OCI-LY7 (cell line): ENCODE measurements around the gene ACOD1. TPM values are rescaled to one million over a fixed set of nuclear protein-coding genes. Genes with fewer than 3 reads are reported as not detected.

ENCODE experiments used
- BruUV-seq: library from RNA; stranded (reverse); fragments of 400-500 nt; replicated peaks from 2 replicates; lab custom pipeline; 2021; lab: Mats Ljungman, UMichigan
- CTCF ChIA-PET: fragments of 300-600 bp; sonication (Branson Sonifier 250); formaldehyde crosslinking; loops from one replicate; lab custom pipeline; 2022; ENCODE audit warnings: antibody characterized with exemption; ENCODE audit not compliant: unreplicated experiment; lab: Charles Lee
- POLR2A ChIA-PET: fragments of 300-600 bp; sonication (Branson Sonifier 250); formaldehyde crosslinking; loops from one replicate; lab custom pipeline; 2022; ENCODE audit warnings: antibody characterized with exemption; lab: Charles Lee
- DNase-seq: peaks from one replicate; pipeline ENCODE4 v3.0.0-alpha.2; 2015; ENCODE audit warnings: low spot score
- H2AFZ ChIP-seq: fragments of 200-600 bp; sonication (generic), shearing (Covaris generic); 2 replicates; pipeline ENCODE4 v1.6.1; 2014; ENCODE audit warnings: mild to moderate bottlenecking, antibody characterized with exemption, low read length, moderate library complexity
- H3K27ac ChIP-seq: fragments of 200-600 bp; sonication (generic); 2 replicates; pipeline ENCODE4 v1.5.1; 2014; ENCODE audit warnings: mixed run types, low read depth, mild to moderate bottlenecking, moderate library complexity, low read length, inconsistent platforms; ENCODE audit not compliant: poor library complexity, severe bottlenecking
- H3K36me3 ChIP-seq: fragments of 200-600 bp; sonication (generic); 2 replicates; pipeline ENCODE4 v1.6.1; 2014; ENCODE audit warnings: mild to moderate bottlenecking, antibody characterized with exemption, low read length, moderate library complexity, mixed read lengths; ENCODE audit not compliant: insufficient read depth
- H3K4me1 ChIP-seq: fragments of 200-600 bp; sonication (generic); 2 replicates; pipeline ENCODE4 v1.5.1; 2014; ENCODE audit warnings: mild to moderate bottlenecking, low read length; ENCODE audit not compliant: insufficient read depth, poor library complexity, severe bottlenecking
- H3K4me2 ChIP-seq: fragments of 200-600 bp; sonication (generic); 2 replicates; pipeline ENCODE4 v1.6.1; 2014; ENCODE audit warnings: mild to moderate bottlenecking, low read length
- H3K4me3 ChIP-seq: fragments of 200-600 bp; sonication (generic); 2 replicates; pipeline ENCODE4 v1.5.1; 2014; ENCODE audit warnings: mild to moderate bottlenecking, low read depth, low read length; ENCODE audit not compliant: poor library complexity, severe bottlenecking
- H3K79me2 ChIP-seq: fragments of 200-600 bp; sonication (generic); 2 replicates; pipeline ENCODE4 v1.6.1; 2016; ENCODE audit warnings: low read depth, mild to moderate bottlenecking, low read length, moderate library complexity, mixed read lengths; ENCODE audit not compliant: insufficient read depth
- H3K9me2 ChIP-seq: fragments of 200-600 bp; sonication (generic); 2 replicates; pipeline ENCODE4 v1.6.1; 2016; ENCODE audit warnings: mild to moderate bottlenecking, low read length, mixed read lengths; ENCODE audit not compliant: insufficient read depth
- H3K9me3 ChIP-seq: fragments of 200-600 bp; sonication (generic); 2 replicates; pipeline ENCODE4 v1.6.1; 2014; ENCODE audit warnings: mild to moderate bottlenecking, mixed run types, low read length, mixed read lengths
- H4K20me1 ChIP-seq: fragments of 200-600 bp; sonication (generic); 2 replicates; pipeline ENCODE4 v1.6.1; 2014; ENCODE audit warnings: mild to moderate bottlenecking, antibody characterized with exemption, low read length, moderate library complexity, mixed read lengths; ENCODE audit not compliant: insufficient read depth
- CTCF ChIP-seq: fragments of 200-600 bp; sonication (generic); conservative IDR thresholded peaks from 2 replicates; pipeline ENCODE4 v1.5.1; 2014; ENCODE audit warnings: mild to moderate bottlenecking, antibody characterized with exemption, low read length, moderate library complexity, mixed read lengths
- EZH2phosphoT487 ChIP-seq: fragments of 200-600 bp; sonication (generic); IDR thresholded peaks from 2 replicates; pipeline ENCODE4 v1.6.1; 2018; ENCODE audit warnings: low read depth, borderline replicate concordance, mild to moderate bottlenecking, mixed run types, antibody characterized with exemption, low read length, moderate library complexity, mixed read lengths
- intact Hi-C: fragments of 100-400 bp; cut with micrococcal nuclease; formaldehyde crosslinking; loops from one replicate; pipeline ENCODE4 v1.10.0; 2022; ENCODE audit not compliant: unreplicated experiment
- total RNA-seq, 2 experiments: library from RNA; depleted of rRNA in 1 of 2; stranded (reverse); fragments of >200 nt in 1 of 2; shearing (Covaris generic) in 1 of 2; gene quantifications; 2 replicates each; pipeline ENCODE4 v1.2.3, GENCODE V29; 2014 to 2022

ACOD1 gene
- total RNA-seq, 2 experiments from 2014 or later, result not detected

- Histone ChIP-seq H3K9me2 (no peaks in the 10 kb centered on the region), H4K20me1 (no peaks in the 10 kb centered on the region), H2AFZ (no peak overlapping the region), H3K4me3 (no peak overlapping the region), H3K79me2 (no peaks in the 10 kb centered on the region), H3K9me3 (peaks cover 5% of the 10 kb centered on the region; the same call in 1 of the 2 replicates), H3K4me2 (no peak overlapping the region), H3K36me3 (no peaks in the 10 kb centered on the region), H3K4me1 (no peaks in the 10 kb centered on the region), H3K27ac (no peak overlapping the region)
- ChIA-PET CTCF (no interaction called here), POLR2A (interaction anchor here (0.6 to 0.7 kb wide), 2 partner anchors 25 to 119 kb away, joined by 3 to 5 read pairs; no protein-coding TSS in a partner anchor)
- BruUV-seq, result no TSS peak
- no peak for TF ChIP-seq EZH2phosphoT487
- TF ChIP-seq CTCF, result no peak
- intact Hi-C loops, result no loop called here
- no peak for DNase-seq
Observed at GRCh38 chr13:76954538-76954937, 6.2 kb downstream of the ACOD1 start.

- intact Hi-C loops, result no loop called here
- Histone ChIP-seq H3K36me3 (no peaks in the 10 kb centered on the region), H3K9me2 (no peaks in the 10 kb centered on the region), H3K4me2 (no peak overlapping the region), H3K4me1 (no peaks in the 10 kb centered on the region), H2AFZ (no peak overlapping the region), H4K20me1 (no peaks in the 10 kb centered on the region), H3K27ac (no peak overlapping the region), H3K9me3 (peaks cover 10% of the 10 kb centered on the region; the same call in 1 of the 2 replicates), H3K79me2 (no peaks in the 10 kb centered on the region), H3K4me3 (no peak overlapping the region)
- DNase-seq, result no peak
- ChIA-PET CTCF (no interaction called here), POLR2A (interaction anchor here (0.6 to 0.7 kb wide), 2 partner anchors 24 to 119 kb away, joined by 3 to 5 read pairs; no protein-coding TSS in a partner anchor)
- BruUV-seq, result no TSS peak
- no peak for TF ChIP-seq EZH2phosphoT487
- TF ChIP-seq CTCF, result no peak
Observed at GRCh38 chr13:76955193-76955592, 6.9 kb downstream of the ACOD1 start.

GRCh38 chr13:76955661-76956060 lies 7.3 kb downstream of the ACOD1 start:
- TF ChIP-seq EZH2phosphoT487 (no peak), CTCF (no peak)
- no peak for DNase-seq
- H4K20me1 ChIP-seq, result no peaks in the 10 kb centered on the region
- ChIA-PET POLR2A (interaction anchor here (0.6 kb wide), 1 partner anchor 305 kb away, joined by 5 read pairs; no protein-coding TSS in a partner anchor), CTCF (no interaction called here)
- no peak overlapping the region for H3K4me3 ChIP-seq
- H3K27ac ChIP-seq, result no peak overlapping the region
- no peaks in the 10 kb centered on the region for H3K9me2 ChIP-seq
- H3K4me2 ChIP-seq, result no peak overlapping the region
- H3K4me1 ChIP-seq, result no peaks in the 10 kb centered on the region
- no TSS peak for BruUV-seq
- no peaks in the 10 kb centered on the region for H3K36me3 ChIP-seq
- intact Hi-C loops, result no loop called here
- no peak overlapping the region for H2AFZ ChIP-seq
- H3K9me3 ChIP-seq, result peaks cover 11% of the 10 kb centered on the region; the same call in 1 of the 2 replicates
- no peaks in the 10 kb centered on the region for H3K79me2 ChIP-seq
